Measurements from ENCODE around the gene EIF2A. TPM values are rescaled to one million over a fixed set of nuclear protein-coding genes. Genes with fewer than 3 reads are reported as not detected.
A peak's percentile ranks its signal among the peaks of the same experiment; 100 is the strongest.

Gene EIF2A
- total RNA-seq, 3 donors from 2014 or later (not counting 1 experiment from before 2014, with no cell fraction given) = 102 to 124 (median 108) TPM

GRCh38 chr3:150602426-150603152, 56.0 kb downstream of the EIF2A start:
- peaks cover 51 to 54% of the 10 kb centered on the region in 2 donors for H3K4me1 Mint-ChIP-seq
- Histone ChIP-seq H3K27me3 (ENCODE audit: control insufficient read depth, insufficient read depth, low read length) (no peaks in the 10 kb centered on the region), H3K9me3 (ENCODE audit: control insufficient read depth, insufficient read depth, low read length) (no peaks in the 10 kb centered on the region), H3K4me1 (ENCODE audit: control insufficient read depth, insufficient read depth, low read length) (peaks cover 31% of the 10 kb centered on the region), H3K4me3 (ENCODE audit: low read length) (peak overlapping the region; percentile 85), H3K36me3 (ENCODE audit: control insufficient read depth, insufficient read depth, low read length) (peaks cover 2% of the 10 kb centered on the region), H3K27ac (ENCODE audit: low read length) (peak overlapping the region; percentile 97)
- H3K4me3 Mint-ChIP-seq = peak overlapping the region; percentile 98
- intact Hi-C loops (cut with micrococcal nuclease) = loop anchor here (1.0 to 2.0 kb wide), 5 partner anchors 33 to 194 kb away; partner anchors contain the start of genes EIF2A, ERICH6, SERP1 and SIAH2
- TF ChIP-seq CTCF (IDR thresholded peaks at IDR 0.05) = no peak
- 14% methylated on average over 3 of the region's 6 CpGs for WGBS (ENCODE audit: insufficient coverage)
- H3K9me3 Mint-ChIP-seq = no peaks in the 10 kb centered on the region
- H3K36me3 Mint-ChIP-seq = no peaks in the 10 kb centered on the region
- DNase-seq (no peak), ATAC-seq (peak in 1 of 3 donors; percentile 1)
- H3K27ac Mint-ChIP-seq = peak overlapping the region; percentile 98 to 99
- H3K27me3 Mint-ChIP-seq (ENCODE audit: low read depth in 2 of 2) = no peaks in the 10 kb centered on the region

GRCh38 chr3:150603153-150603979, 56.8 kb downstream of the EIF2A start, which contains the start of gene SELENOT:
Gene SELENOT, plus strand, starts transcription at chr3:150603321. Its CDS starts 42 bp downstream, at chr3:150603363.
- Histone ChIP-seq H3K9me3 (ENCODE audit: control insufficient read depth, insufficient read depth, low read length) (no peaks in the 10 kb centered on the region), H3K4me1 (ENCODE audit: control insufficient read depth, insufficient read depth, low read length) (peaks cover 34% of the 10 kb centered on the region), H3K27me3 (ENCODE audit: control insufficient read depth, insufficient read depth, low read length) (no peaks in the 10 kb centered on the region), H3K4me3 (ENCODE audit: low read length) (peak within 1 kb of the TSS; percentile 85), H3K36me3 (ENCODE audit: control insufficient read depth, insufficient read depth, low read length) (peaks cover 2% of the 10 kb centered on the region), H3K27ac (ENCODE audit: low read length) (peak within 1 kb of the TSS; percentile 97)
- no peaks in the 10 kb centered on the region for H3K36me3 Mint-ChIP-seq
- H3K27me3 Mint-ChIP-seq (ENCODE audit: low read depth in 2 of 2) = no peaks in the 10 kb centered on the region
- DNase-seq = peak; percentile 95 to 99
- WGBS (ENCODE audit: insufficient coverage) = under 1% methylated on average over 69 of the region's 69 CpGs
- no peaks in the 10 kb centered on the region for H3K9me3 Mint-ChIP-seq
- H3K4me1 Mint-ChIP-seq = peaks cover 59 to 62% of the 10 kb centered on the region in 2 donors
- ATAC-seq = peak; percentile 76 to 94 (median 82)
- peak within 1 kb of the TSS; percentile 98 for H3K4me3 Mint-ChIP-seq
- peak within 1 kb of the TSS; percentile 98 to 99 for H3K27ac Mint-ChIP-seq
- TF ChIP-seq CTCF (IDR thresholded peaks at IDR 0.05) = no peak
- intact Hi-C loops (cut with micrococcal nuclease) = loop anchor here (1.0 to 2.0 kb wide), 5 partner anchors 32 to 195 kb away; partner anchors contain the start of genes EIF2A, ERICH6, SERP1 and SIAH2

GRCh38 chr3:150603980-150604319, 57.4 kb downstream of the EIF2A start:
- ATAC-seq (no peak), DNase-seq (no peak)
- Mint-ChIP-seq H3K4me1 (peaks cover 65 to 68% of the 10 kb centered on the region in 2 donors), H3K4me3 (peak overlapping the region; percentile 98), H3K36me3 (no peaks in the 10 kb centered on the region), H3K27ac (peak overlapping the region; percentile 98 to 99), H3K27me3 (ENCODE audit: low read depth in 2 of 2) (no peaks in the 10 kb centered on the region), H3K9me3 (no peaks in the 10 kb centered on the region)
- TF ChIP-seq CTCF (IDR thresholded peaks at IDR 0.05) = no peak
- Histone ChIP-seq H3K9me3 (ENCODE audit: control insufficient read depth, insufficient read depth, low read length) (no peaks in the 10 kb centered on the region), H3K4me3 (ENCODE audit: low read length) (peak overlapping the region; percentile 85), H3K27ac (ENCODE audit: low read length) (peak overlapping the region; percentile 97), H3K36me3 (ENCODE audit: control insufficient read depth, insufficient read depth, low read length) (peaks cover 2% of the 10 kb centered on the region), H3K27me3 (ENCODE audit: control insufficient read depth, insufficient read depth, low read length) (no peaks in the 10 kb centered on the region), H3K4me1 (ENCODE audit: control insufficient read depth, insufficient read depth, low read length) (peaks cover 36% of the 10 kb centered on the region)
- WGBS (ENCODE audit: insufficient coverage) = under 1% methylated on average over 11 of the region's 11 CpGs
- intact Hi-C loops (cut with micrococcal nuclease) = loop anchor here (1.0 to 2.0 kb wide), 5 partner anchors 31 to 195 kb away; partner anchors contain the start of genes EIF2A, ERICH6, SERP1 and SIAH2
